HepG2 (cell line): ENCODE results near the gene ZNF563. TPM values are rescaled to one million over a fixed set of nuclear protein-coding genes. Genes with fewer than 3 reads are reported as not detected.

Source experiments
- ATAC-seq: fragments of 200-7000 bp; cut with Tn5 transposase; 3 replicates; pipeline ENCODE4 v1.9.1; 2020; ENCODE audit warnings: mild to moderate bottlenecking, moderate library complexity
- BruUV-seq: library from RNA; stranded (reverse); fragments of 400-500 nt; replicated peaks from 2 replicates; lab custom pipeline; 2021; lab: Mats Ljungman, UMichigan
- CTCF ChIA-PET: fragments of 300-600 bp; formaldehyde crosslinking; extraction: SDS; loops from one replicate; lab custom pipeline; 2021; ENCODE audit warnings: low total read pairs, inconsistent platforms, low intra/inter-chr PET ratio; lab: Yijun Ruan, JAX
- POLR2A ChIA-PET: fragments of 350-600 bp; sonication (Branson Sonifier 250); formaldehyde crosslinking; loops from one replicate; lab custom pipeline; 2020; ENCODE audit warnings: antibody characterized with exemption, inconsistent platforms; lab: Yijun Ruan, JAX
- DNase-seq: peaks from one replicate; pipeline ENCODE4 v3.0.0-alpha.2; 2015; ENCODE audit warnings: low spot score
- FAIRE-seq: peaks from 3 replicates; lab custom pipeline; 2011; peaks lifted over from hg19 to GRCh38; lab: Jason Lieb, UNC
- H2AFZ ChIP-seq: one replicate; pipeline ENCODE4 v1.6.1; 2011; ENCODE audit warnings: low read length, inconsistent platforms
- H3K27ac ChIP-seq: fragments of 300-600 bp; 3 replicates; pipeline ENCODE4 v1.8.0; 2011; ENCODE audit warnings: mixed run types, mild to moderate bottlenecking, mixed read lengths, low read length, inconsistent platforms; ENCODE audit not compliant: insufficient read depth; ENCODE audit errors: extremely low read length
- H3K27me3 ChIP-seq, 2 experiments: fragments of 200-600 bp in 1 of 2; 2 replicates in 1 of 2; 3 replicates in 1 of 2; pipeline versions ENCODE4 v1.6.0 to v1.8.0; 2011; ENCODE audit warnings: low read length in 2 of 2, mild to moderate bottlenecking in 2 of 2, moderate library complexity in 2 of 2, inconsistent platforms in 1 of 2; ENCODE audit not compliant: insufficient read depth in 2 of 2, control insufficient read depth in 1 of 2
- H3K36me3 ChIP-seq, 2 experiments: fragments of 200-600 bp in 1 of 2; replicated peaks in 1 of 2; 2 replicates in 1 of 2; 3 replicates in 1 of 2; pipeline versions ENCODE4 v1.5.1 to v1.8.0; 2011; ENCODE audit warnings: low read length in 2 of 2, inconsistent platforms in 1 of 2; ENCODE audit not compliant: insufficient read depth in 2 of 2, control insufficient read depth in 1 of 2
- H3K4me1 ChIP-seq: 2 replicates; pipeline ENCODE4 v1.5.1; 2012; ENCODE audit warnings: low read length, inconsistent platforms; ENCODE audit not compliant: insufficient read depth
- H3K4me2 ChIP-seq: 2 replicates; pipeline ENCODE4 v1.6.0; 2011; ENCODE audit warnings: low read depth, low read length, inconsistent platforms
- H3K4me3 ChIP-seq, 3 experiments: fragments of 200-600 bp in 1 of 3; sonication (generic), shearing (Covaris generic) in 1 of 3; replicated peaks in 1 of 3; 2 replicates each; pipeline ENCODE4 v1.5.1; 2011 to 2016; ENCODE audit warnings: low read length in 3 of 3, inconsistent platforms in 2 of 3, low read depth in 2 of 3, mild to moderate bottlenecking in 2 of 3, control low read depth in 1 of 3, mixed read lengths in 1 of 3; ENCODE audit not compliant: insufficient read depth in 1 of 3
- H3K79me2 ChIP-seq: one replicate; pipeline ENCODE4 v1.6.1; 2011; ENCODE audit warnings: low read length, inconsistent platforms; ENCODE audit not compliant: insufficient read depth
- H3K9ac ChIP-seq: 2 replicates; pipeline ENCODE4 v1.6.0; 2011; ENCODE audit warnings: mild to moderate bottlenecking, low read depth, low read length, inconsistent platforms; ENCODE audit not compliant: insufficient read depth
- H3K9me3 ChIP-seq: 2 replicates; pipeline ENCODE4 v1.5.1; 2012; ENCODE audit warnings: mild to moderate bottlenecking, low read length
- H4K20me1 ChIP-seq: 2 replicates; pipeline ENCODE4 v1.6.0; 2011; ENCODE audit warnings: inconsistent platforms, mild to moderate bottlenecking, low read length, moderate library complexity; ENCODE audit not compliant: insufficient read depth
- BATF2 ChIP-seq: sonication (generic); formaldehyde crosslinking; IDR thresholded peaks from 2 replicates; pipeline ENCODE4 v1.8.0; 2022; ENCODE audit warnings: mild to moderate bottlenecking, missing genetic modification reagents, moderate library complexity
- DPF2 ChIP-seq: sonication (generic); formaldehyde crosslinking; IDR thresholded peaks from 2 replicates; pipeline ENCODE4 v1.4.0; 2020; ENCODE audit warnings: mild to moderate bottlenecking, low read depth, missing genetic modification reagents, borderline replicate concordance
- FOXA1 ChIP-seq, 2 experiments: fragments of 450-650 bp in 1 of 2; sonication (generic) in 1 of 2; formaldehyde crosslinking in 1 of 2; IDR thresholded peaks; 2 replicates each; pipeline versions ENCODE4 v1.4.0 to v1.6.1; 2016 to 2020; ENCODE audit warnings: missing genetic modification reagents in 1 of 2
- FOXP4 ChIP-seq: sonication (generic); formaldehyde crosslinking; IDR thresholded peaks from 2 replicates; pipeline ENCODE4 v1.4.0; 2020; ENCODE audit warnings: missing genetic modification reagents
- HNF1A ChIP-seq, 2 experiments: sonication (generic) in 1 of 2; formaldehyde crosslinking in 1 of 2; IDR thresholded peaks; 2 replicates each; pipeline versions ENCODE4 v1.4.0 to v1.6.1; 2016 to 2020; ENCODE audit warnings: borderline replicate concordance in 1 of 2, low read depth in 1 of 2, mild to moderate bottlenecking in 1 of 2, missing genetic modification reagents in 1 of 2
- HNF4G ChIP-seq, 2 experiments: sonication (generic) in 1 of 2; formaldehyde crosslinking in 1 of 2; IDR thresholded peaks; 2 replicates each; pipeline versions ENCODE4 v1.4.0 to v1.6.1; 2011 to 2020; ENCODE audit warnings: borderline replicate concordance in 2 of 2, low read depth in 2 of 2, mild to moderate bottlenecking in 2 of 2, low read length in 1 of 2, missing genetic modification reagents in 1 of 2, moderate library complexity in 1 of 2
- PHF8 ChIP-seq: sonication (generic); formaldehyde crosslinking; IDR thresholded peaks from 2 replicates; pipeline ENCODE4 v1.5.0; 2020; ENCODE audit warnings: missing genetic modification reagents
- RARA ChIP-seq: IDR thresholded peaks from 2 replicates; pipeline ENCODE4 v1.6.1; 2016; ENCODE audit warnings: missing genetic modification reagents, missing compliant biosample characterization
- SAP130 ChIP-seq: IDR thresholded peaks from 2 replicates; pipeline ENCODE4 v1.6.1; 2016; ENCODE audit warnings: low read depth
- SIX4 ChIP-seq: sonication (generic); formaldehyde crosslinking; IDR thresholded peaks from 2 replicates; pipeline ENCODE4 v1.4.0; 2020; ENCODE audit warnings: missing genetic modification reagents
- SNAI1 ChIP-seq: sonication (generic); formaldehyde crosslinking; IDR thresholded peaks from 2 replicates; pipeline ENCODE4 v1.5.0; 2020; ENCODE audit warnings: mild to moderate bottlenecking, missing genetic modification reagents, borderline replicate concordance
- SP5 ChIP-seq: IDR thresholded peaks from 2 replicates; pipeline ENCODE4 v1.6.1; 2016; ENCODE audit warnings: low read depth, borderline replicate concordance
- TARDBP ChIP-seq: sonication (generic); formaldehyde crosslinking; IDR thresholded peaks from 2 replicates; pipeline ENCODE4 v1.8.0; 2022; ENCODE audit warnings: mild to moderate bottlenecking, missing genetic modification reagents
- TCF7L2 ChIP-seq: IDR thresholded peaks from 2 replicates; pipeline ENCODE4 v1.6.1; 2011; ENCODE audit warnings: mild to moderate bottlenecking, low read depth, low read length, moderate library complexity
- ZNF619 ChIP-seq: sonication (generic); formaldehyde crosslinking; IDR thresholded peaks from 2 replicates; pipeline ENCODE4 v1.4.0; 2020; ENCODE audit warnings: mild to moderate bottlenecking, missing genetic modification reagents
- ZNF660 ChIP-seq: sonication (generic); formaldehyde crosslinking; IDR thresholded peaks from 2 replicates; pipeline ENCODE4 v1.5.1; 2020; ENCODE audit warnings: mild to moderate bottlenecking, low read depth, missing genetic modification reagents, borderline replicate concordance
- ZNF720 ChIP-seq: sonication (generic); formaldehyde crosslinking; IDR thresholded peaks from 2 replicates; pipeline ENCODE4 v1.4.0; 2020; ENCODE audit warnings: missing genetic modification reagents
- ZNF891 ChIP-seq: sonication (generic); formaldehyde crosslinking; IDR thresholded peaks from 2 replicates; pipeline ENCODE4 v1.5.0; 2020; ENCODE audit warnings: mild to moderate bottlenecking, missing genetic modification reagents
- in situ Hi-C: cut with HindIII; loops from 2 replicates; pipeline ENCODE4 v1.10.0; 2017; ENCODE audit warnings: low pct_unique_long_range_greater_than_20kb; ENCODE audit not compliant: extremely low pct_ligation_motif_present
- intact Hi-C: fragments of 100-400 bp; cut with micrococcal nuclease; formaldehyde crosslinking; loops from one replicate; pipeline ENCODE4 v1.10.0; 2022; ENCODE audit not compliant: unreplicated experiment
- polyA plus RNA-seq, 8 experiments: library from polyadenylated mRNA; depleted of rRNA in 3 of 8; stranded (reverse) in 7 of 8; unstranded in 1 of 8; fragments of >200 nt; fragmentation: Illumina TruSeq in 4 of 8; extraction: Trizol in 4 of 8; gene quantifications; 2 replicates each; pipeline versions ENCODE4 v1.2.1 to v1.2.3, GENCODE V29; 2011 to 2016; ENCODE audit warnings: low read depth in 4 of 8, missing spikeins in 1 of 8, mixed read lengths in 1 of 8; ENCODE audit not compliant: insufficient read depth in 1 of 8
- total RNA-seq, 5 experiments: library from RNA; depleted of rRNA; stranded (reverse); fragments of >200 nt; fragmentation: Illumina TruSeq; extraction: Trizol; gene quantifications; 2 replicates each; pipeline ENCODE4 v1.2.3, GENCODE V29; 2016; ENCODE audit warnings: low read depth in 1 of 5

The ZNF563 gene
- total and polyA plus RNA-seq, 2 of the 13 experiments (the other 11 are each of a cell fraction or from before 2014, with no cell fraction given) = 7.5 to 19.5 TPM

- no TSS peak for BruUV-seq
- Histone ChIP-seq H3K27ac (peak overlapping the region; percentile 67), H4K20me1 (no peaks in the 10 kb centered on the region; the same call in 1 of the 2 replicates), H3K79me2 (peaks cover 42% of the 10 kb centered on the region), H3K4me2 (peak overlapping the region; percentile 50), H3K9ac (no peak overlapping the region), H2AFZ (no peak overlapping the region), H3K27me3 (no peaks in the 10 kb centered on the region), H3K4me3 (peak overlapping the region in 1 of 3 experiments; percentile 9; a peak in 1 of 6 replicates), H3K4me1 (peaks cover 60% of the 10 kb centered on the region), H3K36me3 (peaks cover 3 to 21% of the 10 kb centered on the region in 2 experiments; a peak in 2 of 5 replicates), H3K9me3 (no peaks in the 10 kb centered on the region)
- ATAC-seq (peak; percentile 85), FAIRE-seq (peak; percentile 65), DNase-seq (peak; percentile 75)
- intact Hi-C loops (no loop called here), in situ Hi-C loops (no loop called here)
- ChIA-PET CTCF (no interaction called here), POLR2A (interaction anchor here (0.8 to 2.5 kb wide), 5 partner anchors 8 to 40 kb away, joined by 3 to 10 read pairs (median 4); partner anchors contain the start of genes ZNF44, ZNF442 and ZNF563)
- TF ChIP-seq TCF7L2 (peak; percentile 40; the same call in 1 of the 2 replicates), ZNF660 (no peak), RARA (peak; percentile 65), PHF8 (CRISPR knock-in tag) (no peak), HNF1A (IDR thresholded peaks at IDR 0.05; ENCODE audit: low read depth) (0 out of 2 replicates have a peak, but pooled peaks have one; percentile 42), HNF1A (CRISPR knock-in tag; IDR thresholded peaks at IDR 0.05; ENCODE audit: borderline replicate concordance) (peak; percentile 22; the same call in 1 of the 2 replicates), TARDBP (CRISPR knock-in tag) (peak; percentile 43; the same call in 1 of the 2 replicates), BATF2 (CRISPR knock-in tag) (no peak), ZNF720 (CRISPR knock-in tag) (no peak), ZNF891 (CRISPR knock-in tag) (no peak), SIX4 (CRISPR knock-in tag) (no peak), SAP130 (peak; percentile 69), DPF2 (CRISPR knock-in tag) (peak; percentile 66; the same call in 1 of the 2 replicates), FOXP4 (CRISPR knock-in tag) (peak; percentile 81), HNF4G (IDR thresholded peaks at IDR 0.05; ENCODE audit: borderline replicate concordance, low read depth, low read length) (no peak), HNF4G (CRISPR knock-in tag; IDR thresholded peaks at IDR 0.05; ENCODE audit: borderline replicate concordance, low read depth) (no peak), SP5 (0 out of 2 replicates have a peak, but pooled peaks have one; percentile 14), SNAI1 (CRISPR knock-in tag) (no peak), FOXA1 (IDR thresholded peaks at IDR 0.05) (no peak), FOXA1 (CRISPR knock-in tag; IDR thresholded peaks at IDR 0.05) (peak; percentile 86), ZNF619 (no peak)
Observed at GRCh38 chr19:12325690-12326089, 7.7 kb downstream of the ZNF563 start.
